ENCODE data around the gene PTPRK.

Gene PTPRK

GRCh38 chr6:128179876-128180438 lies 340.4 kb downstream of the PTPRK start (continued):
- TF ChIP-seq POU6F1 (CRISPR knock-in tag; IDR thresholded peaks at IDR 0.05; ENCODE audit: borderline replicate concordance, low read depth): no peak

DNA sequence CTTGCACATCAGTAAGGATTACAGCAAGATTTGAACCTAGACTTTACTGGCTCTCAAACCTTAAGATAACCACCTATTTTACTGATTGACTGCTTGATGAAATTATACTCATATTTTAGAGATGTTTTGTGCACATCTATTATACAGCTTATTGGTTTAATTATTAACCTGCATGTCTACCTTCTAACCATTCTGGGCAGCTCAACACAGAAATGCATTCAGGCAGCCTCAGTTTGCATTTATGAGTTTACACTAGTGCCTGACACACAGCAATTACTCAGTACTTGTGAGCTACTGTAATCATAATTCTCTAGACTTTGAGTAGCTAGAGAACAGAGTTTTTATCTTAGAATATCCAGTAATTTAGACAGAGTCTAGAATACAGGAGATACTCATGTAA lies 345.7 kb downstream of the PTPRK start:
- TF ChIP-seq TSHZ2 (CRISPR knock-in tag; IDR thresholded peaks at IDR 0.05): no peak
- no peak for TF ChIP-seq ESRRG (CRISPR knock-in tag; IDR thresholded peaks at IDR 0.05)
- TF ChIP-seq OSR1 (CRISPR knock-in tag; IDR thresholded peaks at IDR 0.05): no peak
- no peak for TF ChIP-seq CSDC2 (CRISPR knock-in tag; IDR thresholded peaks at IDR 0.05)
- TF ChIP-seq ARNTL (CRISPR knock-in tag; IDR thresholded peaks at IDR 0.05; ENCODE audit: borderline replicate concordance, low read depth): no peak
- TF ChIP-seq RARB (CRISPR knock-in tag; IDR thresholded peaks at IDR 0.05): no peak
- TF ChIP-seq ISL1 (CRISPR knock-in tag; IDR thresholded peaks at IDR 0.05): no peak
- no peak for TF ChIP-seq BACH2 (CRISPR knock-in tag; IDR thresholded peaks at IDR 0.05; ENCODE audit: borderline replicate concordance)
- TF ChIP-seq POU6F1 (CRISPR knock-in tag; IDR thresholded peaks at IDR 0.05; ENCODE audit: borderline replicate concordance, low read depth): no peak
- TF ChIP-seq PPARA (CRISPR knock-in tag; IDR thresholded peaks at IDR 0.05; ENCODE audit: borderline replicate concordance): no peak
- no peak for TF ChIP-seq ZFP3 (CRISPR knock-in tag; IDR thresholded peaks at IDR 0.05)
- TF ChIP-seq ZNF565 (CRISPR knock-in tag; conservative IDR thresholded peaks at IDR 0.05; ENCODE audit: low read depth): no peak
- TF ChIP-seq ZC3H10 (CRISPR knock-in tag; IDR thresholded peaks at IDR 0.05): no peak
- no peak for TF ChIP-seq CSRNP3 (CRISPR knock-in tag; IDR thresholded peaks at IDR 0.05)
- no peak for TF ChIP-seq ZNF70 (CRISPR knock-in tag; IDR thresholded peaks at IDR 0.05)
- TF ChIP-seq GLIS3 (CRISPR knock-in tag; IDR thresholded peaks at IDR 0.05): no peak
- TF ChIP-seq ZNF8 (CRISPR knock-in tag; IDR thresholded peaks at IDR 0.05): no peak
- TF ChIP-seq TCF4 (CRISPR knock-in tag; IDR thresholded peaks at IDR 0.05; ENCODE audit: borderline replicate concordance): no peak
- TF ChIP-seq SNAI2 (CRISPR knock-in tag; IDR thresholded peaks at IDR 0.05): no peak
- TF ChIP-seq, protein P1, sequence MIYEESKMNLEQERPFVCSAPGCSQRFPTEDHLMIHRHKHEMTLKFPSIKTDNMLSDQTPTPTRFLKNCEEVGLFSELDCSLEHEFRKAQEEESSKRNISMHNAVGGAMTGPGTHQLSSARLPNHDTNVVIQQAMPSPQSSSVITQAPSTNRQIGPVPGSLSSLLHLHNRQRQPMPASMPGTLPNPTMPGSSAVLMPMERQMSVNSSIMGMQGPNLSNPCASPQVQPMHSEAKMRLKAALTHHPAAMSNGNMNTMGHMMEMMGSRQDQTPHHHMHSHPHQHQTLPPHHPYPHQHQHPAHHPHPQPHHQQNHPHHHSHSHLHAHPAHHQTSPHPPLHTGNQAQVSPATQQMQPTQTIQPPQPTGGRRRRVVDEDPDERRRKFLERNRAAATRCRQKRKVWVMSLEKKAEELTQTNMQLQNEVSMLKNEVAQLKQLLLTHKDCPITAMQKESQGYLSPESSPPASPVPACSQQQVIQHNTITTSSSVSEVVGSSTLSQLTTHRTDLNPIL (CRISPR knock-in tag; IDR thresholded peaks at IDR 0.05; ENCODE audit: low read depth): no peak
- no peak for ATAC-seq

DNA sequence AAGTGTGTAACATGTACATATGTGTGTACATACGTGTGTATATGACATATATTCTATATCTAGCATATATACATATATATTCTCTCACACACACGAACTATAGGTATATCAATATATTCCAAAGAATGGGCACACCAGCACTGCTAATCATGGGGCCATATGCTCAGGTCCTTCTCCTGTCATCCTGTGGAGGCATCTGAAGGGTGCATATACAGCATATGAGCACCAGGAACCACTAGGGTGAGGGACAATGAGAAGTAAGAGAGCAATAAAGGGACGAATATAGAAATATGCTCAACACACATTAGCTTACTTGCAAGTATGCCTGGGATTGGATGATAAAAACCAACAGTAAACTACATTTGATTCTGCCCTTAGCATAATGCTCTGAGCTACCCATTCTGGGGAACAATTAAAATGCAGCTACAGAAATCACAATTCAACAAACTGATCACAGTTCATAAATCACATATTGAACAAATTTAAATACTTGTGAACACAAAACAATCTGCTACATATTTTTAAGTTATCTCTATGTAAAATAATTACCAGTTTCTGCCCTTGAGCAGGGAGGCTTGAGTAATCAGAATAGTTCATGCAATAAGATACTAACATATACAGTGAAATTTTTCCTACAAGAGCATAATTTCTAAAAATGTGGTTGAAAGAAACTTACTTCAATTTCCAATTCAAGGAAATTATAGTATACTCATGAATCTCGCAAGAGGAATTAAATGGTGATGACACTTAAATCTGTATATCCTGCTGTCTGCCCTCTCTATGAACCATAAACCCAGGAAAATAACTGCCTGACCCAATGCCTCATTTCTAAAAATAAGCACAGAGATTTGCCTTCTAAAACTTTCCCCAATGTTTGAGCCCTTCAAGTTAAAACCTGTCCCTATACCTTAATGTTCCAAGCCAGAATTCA lies 347.4 kb downstream of the PTPRK start:
- no peak for ATAC-seq
- TF ChIP-seq TSHZ2 (CRISPR knock-in tag; IDR thresholded peaks at IDR 0.05) (no peak), BACH2 (CRISPR knock-in tag; IDR thresholded peaks at IDR 0.05; ENCODE audit: borderline replicate concordance) (no peak), OSR1 (CRISPR knock-in tag; IDR thresholded peaks at IDR 0.05) (no peak), ISL1 (CRISPR knock-in tag; IDR thresholded peaks at IDR 0.05) (no peak), SNAI2 (CRISPR knock-in tag; IDR thresholded peaks at IDR 0.05) (no peak)

Measured in SK-N-SH treated with all-trans-retinoic acid at 6 μM for 48 hours (cell line).